ENCODE measurements around the gene ZCCHC7.

The ZCCHC7 gene

GRCh38 chr9:37293664-37294524, 173.5 kb downstream of the ZCCHC7 start:
- H3K27ac ChIP-seq (ENCODE audit: low read length) = peak overlapping the region; percentile 71
- no peaks in the 10 kb centered on the region for H3K9me3 ChIP-seq (ENCODE audit: insufficient read depth, low read length, severe bottlenecking)
- ATAC-seq (ENCODE audit: insufficient read depth, low read depth) (peak; percentile 82), DNase-seq (peak; percentile 27)
- H3K79me2 ChIP-seq (ENCODE audit: insufficient read depth, low read length) = peaks cover 9% of the 10 kb centered on the region
- H2AFZ ChIP-seq (ENCODE audit: low read depth, low read length) = no peak overlapping the region
- peak overlapping the region; percentile 38 for H3K4me2 ChIP-seq (ENCODE audit: insufficient read depth, low read length)
- no peaks in the 10 kb centered on the region for H3K36me3 ChIP-seq (ENCODE audit: insufficient read depth, low read length)
- H4K20me1 ChIP-seq (ENCODE audit: insufficient read depth, low read length) = peaks cover 11% of the 10 kb centered on the region; the same call in 1 of the 2 replicates
- H3K4me3 ChIP-seq (ENCODE audit: low read depth in 1 of 2, low read length in 2 of 2) = no peak overlapping the region
- H3K27me3 ChIP-seq (ENCODE audit: insufficient read depth, low read length, poor library complexity) = no peaks in the 10 kb centered on the region
- peaks cover 56% of the 10 kb centered on the region for H3K4me1 ChIP-seq (ENCODE audit: insufficient read depth, low read length)
- TF ChIP-seq EZH2 (IDR thresholded peaks at IDR 0.05; ENCODE audit: borderline replicate concordance, low read depth, low read length, severe bottlenecking) (no peak), CTCF (IDR thresholded peaks at IDR 0.05; ENCODE audit: borderline replicate concordance, extremely low read depth, low read length, poor library complexity, severe bottlenecking) (no peak)
- peak overlapping the region; percentile 30 for H3K9ac ChIP-seq (ENCODE audit: low read depth, low read length)

GRCh38 chr9:37295178-37295577, 174.8 kb downstream of the ZCCHC7 start:
- Histone ChIP-seq H3K79me2 (ENCODE audit: insufficient read depth, low read length) (peaks cover 19% of the 10 kb centered on the region), H3K4me2 (ENCODE audit: insufficient read depth, low read length) (no peak overlapping the region), H3K27ac (ENCODE audit: low read length) (no peak overlapping the region), H3K4me1 (ENCODE audit: insufficient read depth, low read length) (peaks cover 61% of the 10 kb centered on the region), H3K9me3 (ENCODE audit: insufficient read depth, low read length, severe bottlenecking) (no peaks in the 10 kb centered on the region), H3K27me3 (ENCODE audit: insufficient read depth, low read length, poor library complexity) (no peaks in the 10 kb centered on the region), H3K36me3 (ENCODE audit: insufficient read depth, low read length) (no peaks in the 10 kb centered on the region), H3K4me3 (ENCODE audit: low read depth in 1 of 2, low read length in 2 of 2) (no peak overlapping the region), H2AFZ (ENCODE audit: low read depth, low read length) (no peak overlapping the region), H4K20me1 (ENCODE audit: insufficient read depth, low read length) (peaks cover 11% of the 10 kb centered on the region; the same call in 1 of the 2 replicates), H3K9ac (ENCODE audit: low read depth, low read length) (no peak overlapping the region)
- TF ChIP-seq EZH2 (IDR thresholded peaks at IDR 0.05; ENCODE audit: borderline replicate concordance, low read depth, low read length, severe bottlenecking) (no peak), CTCF (IDR thresholded peaks at IDR 0.05; ENCODE audit: borderline replicate concordance, extremely low read depth, low read length, poor library complexity, severe bottlenecking) (no peak)
- DNase-seq = no peak
- no peak for ATAC-seq (ENCODE audit: insufficient read depth, low read depth)

- H3K27me3 ChIP-seq (ENCODE audit: insufficient read depth, low read length, poor library complexity) = no peaks in the 10 kb centered on the region
- no peak overlapping the region for H3K9ac ChIP-seq (ENCODE audit: low read depth, low read length)
- DNase-seq (no peak), ATAC-seq (ENCODE audit: insufficient read depth, low read depth) (peak; percentile 45; the same call in 1 of the 3 replicates)
- no peak overlapping the region for H3K27ac ChIP-seq (ENCODE audit: low read length)
- no peak overlapping the region for H3K4me2 ChIP-seq (ENCODE audit: insufficient read depth, low read length)
- H3K79me2 ChIP-seq (ENCODE audit: insufficient read depth, low read length) = peaks cover 24% of the 10 kb centered on the region
- H3K36me3 ChIP-seq (ENCODE audit: insufficient read depth, low read length) = no peaks in the 10 kb centered on the region
- H2AFZ ChIP-seq (ENCODE audit: low read depth, low read length) = no peak overlapping the region
- no peak for TF ChIP-seq EZH2 (IDR thresholded peaks at IDR 0.05; ENCODE audit: borderline replicate concordance, low read depth, low read length, severe bottlenecking)
- TF ChIP-seq CTCF (IDR thresholded peaks at IDR 0.05; ENCODE audit: borderline replicate concordance, extremely low read depth, low read length, poor library complexity, severe bottlenecking) = peak; percentile 53
- no peak overlapping the region for H3K4me3 ChIP-seq (ENCODE audit: low read depth in 1 of 2, low read length in 2 of 2)
- peaks cover 11% of the 10 kb centered on the region; the same call in 1 of the 2 replicates for H4K20me1 ChIP-seq (ENCODE audit: insufficient read depth, low read length)
- H3K9me3 ChIP-seq (ENCODE audit: insufficient read depth, low read length, severe bottlenecking) = no peaks in the 10 kb centered on the region
- H3K4me1 ChIP-seq (ENCODE audit: insufficient read depth, low read length) = peaks cover 62% of the 10 kb centered on the region
These were observed 175.4 kb downstream of the ZCCHC7 start for GRCh38 chr9:37295796-37296195.

Measured in DND-41 (cell line).